ENCODE measurements around the gene TMEM86B.

Gene TMEM86B

GRCh38 chr19:55247621-55248099 lies 19.1 kb upstream of the TMEM86B start:
- no peaks in the 10 kb centered on the region for H3K4me1 ChIP-seq (ENCODE audit: insufficient read depth, low read length)
- WGBS: 90% methylated on average over 9 of the region's 10 CpGs
- peaks cover 41% of the 10 kb centered on the region for H3K36me3 ChIP-seq (ENCODE audit: insufficient read depth, low read length)
- no peaks in the 10 kb centered on the region for H3K27me3 ChIP-seq (ENCODE audit: insufficient read depth, low read length)
- H3K9me3 ChIP-seq (ENCODE audit: insufficient read depth, low read depth, low read length): no peaks in the 10 kb centered on the region
- no peak overlapping the region for H3K27ac ChIP-seq (ENCODE audit: low read depth, low read length)
- H3K9ac ChIP-seq (ENCODE audit: low read depth, low read length): no peak overlapping the region
- no peak overlapping the region for H3K4me3 ChIP-seq (ENCODE audit: low read length)

DNA sequence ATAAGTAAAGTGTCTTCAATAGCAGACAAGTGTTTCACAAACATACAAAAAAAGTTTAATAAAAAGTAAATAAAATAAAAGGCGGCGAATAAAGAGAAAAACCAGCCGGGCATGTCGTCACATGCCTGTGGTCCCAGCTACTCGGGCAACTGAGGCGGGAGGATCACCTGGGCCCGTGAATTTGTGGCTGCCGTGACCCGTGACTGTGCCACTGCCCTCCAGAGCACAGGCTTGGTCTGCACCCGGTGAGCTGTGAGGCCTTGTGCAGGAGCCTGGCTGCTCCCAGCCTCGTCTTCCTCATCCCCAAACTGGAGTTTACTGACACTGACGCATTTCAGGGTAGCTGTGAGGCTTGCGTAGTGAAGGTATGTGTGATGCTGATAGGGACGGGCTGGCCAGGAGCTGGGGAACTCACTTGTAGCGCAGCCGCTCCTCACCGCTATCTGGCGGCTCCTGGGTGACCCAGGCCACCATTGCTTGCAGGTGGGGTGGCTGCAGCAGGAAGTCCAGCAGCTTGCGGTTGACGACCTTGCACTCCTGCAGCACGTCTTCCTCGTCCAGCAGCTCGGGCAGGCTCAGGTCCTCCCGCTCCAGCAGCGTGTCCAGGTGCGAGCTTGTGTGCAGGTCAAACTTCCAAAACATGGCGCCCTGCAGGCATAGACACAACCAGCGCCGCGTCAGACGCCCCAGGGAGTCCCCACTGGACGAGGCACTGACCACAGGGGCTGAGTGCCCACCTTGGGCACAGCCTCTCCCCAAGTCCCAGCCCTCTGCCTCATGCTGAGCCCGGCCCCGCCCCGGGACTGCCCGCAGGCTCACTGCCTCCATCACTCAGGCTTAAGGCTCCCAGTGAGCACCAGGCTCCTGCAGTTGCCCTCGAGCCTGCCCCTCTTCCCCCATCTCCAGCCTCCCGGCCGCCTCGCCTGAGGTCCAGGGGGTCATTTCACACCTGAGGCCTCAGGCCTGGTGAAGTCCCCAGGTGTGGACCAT lies 18.2 kb upstream of the TMEM86B start:
- H3K4me3 ChIP-seq (ENCODE audit: low read length): no peak overlapping the region
- H3K9me3 ChIP-seq (ENCODE audit: insufficient read depth, low read depth, low read length): no peaks in the 10 kb centered on the region
- H3K27ac ChIP-seq (ENCODE audit: low read depth, low read length): no peak overlapping the region
- no peaks in the 10 kb centered on the region for H3K27me3 ChIP-seq (ENCODE audit: insufficient read depth, low read length)
- WGBS: 93% methylated on average over 40 of the region's 40 CpGs
- no peaks in the 10 kb centered on the region for H3K4me1 ChIP-seq (ENCODE audit: insufficient read depth, low read length)
- no peak overlapping the region for H3K9ac ChIP-seq (ENCODE audit: low read depth, low read length)
- peaks cover 50% of the 10 kb centered on the region for H3K36me3 ChIP-seq (ENCODE audit: insufficient read depth, low read length)

- Histone ChIP-seq H3K27me3 (ENCODE audit: insufficient read depth, low read length) (no peaks in the 10 kb centered on the region), H3K36me3 (ENCODE audit: insufficient read depth, low read length) (peaks cover 61% of the 10 kb centered on the region), H3K4me3 (ENCODE audit: low read length) (no peak overlapping the region), H3K27ac (ENCODE audit: low read depth, low read length) (no peak overlapping the region), H3K9ac (ENCODE audit: low read depth, low read length) (no peak overlapping the region), H3K4me1 (ENCODE audit: insufficient read depth, low read length) (no peaks in the 10 kb centered on the region), H3K9me3 (ENCODE audit: insufficient read depth, low read depth, low read length) (no peaks in the 10 kb centered on the region)
- 94% methylated on average over 23 of the region's 23 CpGs for WGBS
These were observed 16.8 kb upstream of the TMEM86B start for GRCh38 chr19:55245236-55245904.

GRCh38 chr19:55244004-55244680 lies 15.6 kb upstream of the TMEM86B start:
- no peak overlapping the region for H3K9ac ChIP-seq (ENCODE audit: low read depth, low read length)
- H3K27ac ChIP-seq (ENCODE audit: low read depth, low read length): no peak overlapping the region
- H3K9me3 ChIP-seq (ENCODE audit: insufficient read depth, low read depth, low read length): no peaks in the 10 kb centered on the region
- H3K4me1 ChIP-seq (ENCODE audit: insufficient read depth, low read length): no peaks in the 10 kb centered on the region
- H3K27me3 ChIP-seq (ENCODE audit: insufficient read depth, low read length): no peaks in the 10 kb centered on the region
- no peak overlapping the region for H3K4me3 ChIP-seq (ENCODE audit: low read length)
- H3K36me3 ChIP-seq (ENCODE audit: insufficient read depth, low read length): peaks cover 72% of the 10 kb centered on the region
- WGBS: 95% methylated on average over 12 of the region's 12 CpGs

- Histone ChIP-seq H3K4me3 (ENCODE audit: low read length) (no peak overlapping the region), H3K9me3 (ENCODE audit: insufficient read depth, low read depth, low read length) (no peaks in the 10 kb centered on the region), H3K4me1 (ENCODE audit: insufficient read depth, low read length) (no peaks in the 10 kb centered on the region), H3K9ac (ENCODE audit: low read depth, low read length) (no peak overlapping the region), H3K27ac (ENCODE audit: low read depth, low read length) (no peak overlapping the region), H3K27me3 (ENCODE audit: insufficient read depth, low read length) (no peaks in the 10 kb centered on the region), H3K36me3 (ENCODE audit: insufficient read depth, low read length) (peaks cover 88% of the 10 kb centered on the region)
- 91% methylated on average over 7 of the region's 7 CpGs for WGBS
These were observed 14.0 kb upstream of the TMEM86B start for GRCh38 chr19:55242517-55242916.

- Histone ChIP-seq H3K4me1 (ENCODE audit: insufficient read depth, low read length) (no peaks in the 10 kb centered on the region), H3K27me3 (ENCODE audit: insufficient read depth, low read length) (no peaks in the 10 kb centered on the region), H3K9me3 (ENCODE audit: insufficient read depth, low read depth, low read length) (no peaks in the 10 kb centered on the region), H3K9ac (ENCODE audit: low read depth, low read length) (no peak overlapping the region), H3K36me3 (ENCODE audit: insufficient read depth, low read length) (peaks cover 93% of the 10 kb centered on the region), H3K4me3 (ENCODE audit: low read length) (no peak overlapping the region), H3K27ac (ENCODE audit: low read depth, low read length) (no peak overlapping the region)
- WGBS: 96% methylated on average over 16 of the region's 16 CpGs
These were observed 13.4 kb upstream of the TMEM86B start for GRCh38 chr19:55241935-55242464.

- Histone ChIP-seq H3K9ac (ENCODE audit: low read depth, low read length) (no peak overlapping the region), H3K4me3 (ENCODE audit: low read length) (no peak overlapping the region), H3K27me3 (ENCODE audit: insufficient read depth, low read length) (no peaks in the 10 kb centered on the region), H3K4me1 (ENCODE audit: insufficient read depth, low read length) (no peaks in the 10 kb centered on the region), H3K36me3 (ENCODE audit: insufficient read depth, low read length) (peaks cover 94% of the 10 kb centered on the region), H3K27ac (ENCODE audit: low read depth, low read length) (no peak overlapping the region), H3K9me3 (ENCODE audit: insufficient read depth, low read depth, low read length) (no peaks in the 10 kb centered on the region)
- WGBS: 96% methylated on average over 37 of the region's 37 CpGs
These were observed 12.8 kb upstream of the TMEM86B start for GRCh38 chr19:55241143-55241934.

DNA sequence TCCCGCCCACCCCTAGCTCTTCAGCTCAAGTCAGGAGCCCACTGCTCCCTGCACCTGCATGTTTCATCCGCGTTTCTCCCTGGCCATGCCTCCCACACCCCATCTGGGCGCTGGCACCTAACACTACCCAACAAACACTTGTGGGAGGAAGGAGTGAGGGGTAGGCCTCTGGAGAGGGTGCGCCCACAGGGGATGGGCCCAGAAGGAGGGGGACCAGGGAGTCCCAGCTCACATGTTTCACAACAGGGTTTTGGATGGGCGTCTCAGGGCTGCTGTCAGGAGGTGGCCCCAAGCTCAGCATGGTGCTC lies 12.1 kb upstream of the TMEM86B start:
- no peak overlapping the region for H3K9ac ChIP-seq (ENCODE audit: low read depth, low read length)
- no peak overlapping the region for H3K4me3 ChIP-seq (ENCODE audit: low read length)
- H3K9me3 ChIP-seq (ENCODE audit: insufficient read depth, low read depth, low read length): no peaks in the 10 kb centered on the region
- H3K36me3 ChIP-seq (ENCODE audit: insufficient read depth, low read length): peaks cover 94% of the 10 kb centered on the region
- H3K27ac ChIP-seq (ENCODE audit: low read depth, low read length): no peak overlapping the region
- H3K27me3 ChIP-seq (ENCODE audit: insufficient read depth, low read length): no peaks in the 10 kb centered on the region
- WGBS: 93% methylated on average over 5 of the region's 6 CpGs
- H3K4me1 ChIP-seq (ENCODE audit: insufficient read depth, low read length): no peaks in the 10 kb centered on the region

GRCh38 chr19:55239004-55239403 lies 10.4 kb upstream of the TMEM86B start:
- Histone ChIP-seq H3K4me3 (ENCODE audit: low read length) (no peak overlapping the region), H3K27ac (ENCODE audit: low read depth, low read length) (no peak overlapping the region), H3K36me3 (ENCODE audit: insufficient read depth, low read length) (peaks cover 85% of the 10 kb centered on the region), H3K4me1 (ENCODE audit: insufficient read depth, low read length) (no peaks in the 10 kb centered on the region), H3K9me3 (ENCODE audit: insufficient read depth, low read depth, low read length) (no peaks in the 10 kb centered on the region), H3K9ac (ENCODE audit: low read depth, low read length) (no peak overlapping the region), H3K27me3 (ENCODE audit: insufficient read depth, low read length) (no peaks in the 10 kb centered on the region)
- WGBS: 96% methylated on average over 12 of the region's 12 CpGs

DNA sequence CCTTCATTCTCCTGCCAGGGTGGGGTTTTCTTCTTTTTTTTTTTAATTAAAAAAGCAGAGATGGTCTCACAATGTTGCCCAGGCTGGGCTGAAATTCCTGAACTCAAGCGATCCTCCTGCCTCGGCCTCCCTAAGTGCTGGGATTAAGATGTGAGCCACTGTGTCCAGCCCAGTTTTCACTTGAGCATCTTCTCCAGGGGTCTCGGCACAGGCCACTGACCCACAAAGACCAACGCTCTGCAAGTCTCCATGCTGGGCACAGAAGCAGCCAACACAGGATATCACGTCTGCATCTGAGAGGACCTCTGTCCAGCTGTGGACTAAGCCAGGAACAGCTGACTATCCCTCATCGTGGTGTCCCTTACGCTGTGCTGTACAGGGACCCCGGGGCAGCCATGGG lies 9.5 kb upstream of the TMEM86B start:
- Histone ChIP-seq H3K27me3 (ENCODE audit: insufficient read depth, low read length) (no peaks in the 10 kb centered on the region), H3K4me1 (ENCODE audit: insufficient read depth, low read length) (no peaks in the 10 kb centered on the region), H3K27ac (ENCODE audit: low read depth, low read length) (no peak overlapping the region), H3K9ac (ENCODE audit: low read depth, low read length) (no peak overlapping the region), H3K36me3 (ENCODE audit: insufficient read depth, low read length) (peaks cover 87% of the 10 kb centered on the region), H3K9me3 (ENCODE audit: insufficient read depth, low read depth, low read length) (no peaks in the 10 kb centered on the region), H3K4me3 (ENCODE audit: low read length) (no peak overlapping the region)
- WGBS: 96% methylated on average over 8 of the region's 8 CpGs
